Activated CD4-positive, alpha-beta T cell treated with anti-CD3 and anti-CD28 coated beads, Interleukin-2, amount 50 U/mL, for 48 hours (primary cell): ENCODE data around the gene PREB.
"Not testable (repeated sequence)": the region's sequence is repeated elsewhere in the genome, so short reads cannot be mapped to it uniquely, and the experiment has no call there.

ENCODE experiments used
- DNase-seq, 2 experiments: peaks; one replicate each; pipeline ENCODE4 v3.0.0-alpha.2; 2020

PREB gene, protein sequence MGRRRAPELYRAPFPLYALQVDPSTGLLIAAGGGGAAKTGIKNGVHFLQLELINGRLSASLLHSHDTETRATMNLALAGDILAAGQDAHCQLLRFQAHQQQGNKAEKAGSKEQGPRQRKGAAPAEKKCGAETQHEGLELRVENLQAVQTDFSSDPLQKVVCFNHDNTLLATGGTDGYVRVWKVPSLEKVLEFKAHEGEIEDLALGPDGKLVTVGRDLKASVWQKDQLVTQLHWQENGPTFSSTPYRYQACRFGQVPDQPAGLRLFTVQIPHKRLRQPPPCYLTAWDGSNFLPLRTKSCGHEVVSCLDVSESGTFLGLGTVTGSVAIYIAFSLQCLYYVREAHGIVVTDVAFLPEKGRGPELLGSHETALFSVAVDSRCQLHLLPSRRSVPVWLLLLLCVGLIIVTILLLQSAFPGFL

DNA sequence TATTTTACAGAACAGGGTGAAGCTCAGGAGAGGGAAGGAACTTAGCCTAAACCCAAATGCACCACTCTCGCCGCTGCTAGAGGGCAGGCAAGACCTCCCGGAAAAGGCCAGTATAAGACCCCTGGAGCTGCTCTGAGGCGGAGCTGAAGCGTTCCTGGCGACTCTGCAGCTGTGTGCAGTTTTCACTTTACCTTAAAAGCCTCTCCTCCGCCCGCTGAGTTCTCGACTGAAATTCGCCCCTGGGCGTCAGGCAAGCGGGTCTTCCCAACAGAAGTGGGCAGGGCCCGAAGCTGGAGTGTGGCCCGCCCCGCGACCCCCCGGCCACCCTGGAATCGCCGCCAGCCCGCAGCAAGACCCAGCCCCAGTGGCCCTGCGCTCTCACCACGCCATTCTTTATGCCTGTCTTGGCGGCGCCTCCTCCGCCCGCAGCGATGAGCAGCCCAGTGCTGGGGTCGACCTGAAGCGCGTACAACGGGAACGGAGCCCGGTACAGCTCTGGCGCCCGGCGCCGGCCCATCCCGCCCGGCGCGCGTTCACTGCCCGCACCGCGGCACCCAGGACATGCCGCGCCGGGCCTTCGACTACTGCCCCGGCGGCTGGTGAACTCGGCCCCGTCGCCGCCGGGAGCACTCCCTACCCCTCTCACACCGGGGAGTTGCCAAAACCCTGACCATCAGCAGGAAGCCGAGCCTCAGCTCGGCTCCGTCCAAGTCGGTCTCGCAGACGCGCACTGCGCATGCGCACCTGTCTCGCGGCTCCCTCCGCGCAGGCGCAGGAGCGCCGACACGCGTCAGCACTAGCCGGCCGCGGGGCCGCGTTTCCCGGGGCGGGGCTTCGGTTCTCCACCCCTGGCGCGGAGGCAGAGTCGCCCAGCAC is at the start of gene PREB:
Gene PREB (minus strand): TSS at position 732 of the 876 bp plus-strand sequence. CDS start 215 bp downstream, at position 517.
- peak; percentile 98 for DNase-seq

DNA sequence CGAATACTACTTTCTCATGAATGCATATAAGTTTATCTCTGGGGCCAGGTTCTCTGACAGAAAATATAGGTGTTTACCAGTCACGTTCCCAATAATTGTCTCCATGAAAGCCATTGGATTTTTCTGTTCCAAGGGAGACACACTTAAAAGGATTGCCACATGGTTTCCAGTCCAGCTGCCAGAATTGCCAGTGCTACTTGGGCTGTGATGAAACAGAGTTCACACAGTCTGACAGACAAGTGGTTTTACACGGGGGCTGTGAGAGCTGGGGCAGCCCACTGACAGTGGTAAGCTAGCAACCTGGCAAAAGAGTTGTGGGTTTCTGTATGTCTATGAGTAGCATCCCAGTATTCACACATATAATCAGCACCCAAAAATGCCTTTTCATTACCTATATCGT is 49.7 kb upstream of the PREB start:
- DNase-seq = no peak

DNA sequence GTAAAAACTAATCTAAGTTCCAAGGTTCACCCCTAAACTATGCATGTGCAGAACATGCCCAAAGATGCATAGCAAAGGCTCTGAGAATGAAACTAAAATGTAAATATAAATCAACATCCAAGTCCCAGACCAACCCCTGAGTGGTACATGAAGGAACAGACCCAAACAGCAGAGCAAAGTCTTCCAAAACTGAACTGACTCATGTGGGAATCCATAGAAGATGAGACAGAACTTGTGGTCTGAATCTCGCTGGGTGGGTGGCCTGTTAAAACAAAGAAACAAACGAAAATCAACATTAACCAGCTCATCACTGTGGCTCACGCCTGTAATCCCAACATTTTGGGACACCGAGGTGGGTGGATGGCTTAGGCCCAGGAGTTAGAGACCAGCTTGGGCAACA is 47.9 kb upstream of the PREB start:
- no peak for DNase-seq

DNA sequence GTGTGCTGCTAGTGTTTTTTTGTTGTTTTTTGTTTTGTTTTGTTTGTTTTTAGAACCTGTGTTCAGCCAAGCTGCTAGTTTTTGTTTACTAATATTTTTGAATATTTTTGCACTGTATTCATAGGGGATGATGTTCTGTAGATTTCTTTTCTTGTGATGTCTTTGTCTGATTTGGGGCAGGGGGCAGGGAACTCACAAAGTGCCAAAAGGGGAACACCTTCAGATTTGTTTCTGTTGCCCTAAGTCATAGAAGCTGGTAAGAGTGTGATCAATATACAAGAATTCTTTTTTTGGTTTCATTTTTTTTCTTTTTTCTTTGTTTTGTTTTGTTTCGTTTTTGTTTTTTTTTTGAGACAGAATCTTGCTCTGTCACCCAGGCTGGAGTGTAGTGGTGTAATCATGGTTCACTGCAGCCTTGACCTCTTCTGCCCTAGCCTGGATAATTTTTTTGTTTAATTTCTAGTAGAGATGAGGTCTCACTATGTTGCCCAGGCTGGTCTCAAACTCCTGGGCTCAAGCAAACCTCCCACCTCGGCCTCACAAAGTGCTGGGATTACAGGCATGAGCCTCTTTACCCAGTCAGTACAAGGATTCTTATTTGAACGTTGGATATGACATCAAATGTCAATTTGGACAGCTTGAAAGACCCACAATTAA is 45.0 kb upstream of the PREB start:
- DNase-seq = no peak

DNA sequence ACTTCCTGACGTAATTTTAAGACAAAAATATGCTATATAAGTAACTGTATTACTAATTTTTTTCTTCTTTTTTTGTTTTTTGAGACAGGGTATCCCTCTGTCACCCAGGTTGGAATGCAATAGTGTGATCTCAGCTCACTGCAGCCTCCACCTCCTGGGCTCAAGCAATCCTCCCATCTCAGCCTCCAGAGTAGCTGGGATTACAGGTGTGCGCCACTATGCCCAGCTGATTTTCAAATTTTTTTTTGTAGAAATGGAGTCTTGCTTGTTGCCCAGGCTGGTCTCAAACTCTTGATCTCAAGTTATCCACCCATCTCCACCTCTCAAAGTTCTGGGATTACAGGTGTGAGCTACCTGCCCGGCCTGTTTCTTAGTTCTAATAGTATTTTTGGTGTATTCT is 44.0 kb upstream of the PREB start:
- DNase-seq = no peak

DNA sequence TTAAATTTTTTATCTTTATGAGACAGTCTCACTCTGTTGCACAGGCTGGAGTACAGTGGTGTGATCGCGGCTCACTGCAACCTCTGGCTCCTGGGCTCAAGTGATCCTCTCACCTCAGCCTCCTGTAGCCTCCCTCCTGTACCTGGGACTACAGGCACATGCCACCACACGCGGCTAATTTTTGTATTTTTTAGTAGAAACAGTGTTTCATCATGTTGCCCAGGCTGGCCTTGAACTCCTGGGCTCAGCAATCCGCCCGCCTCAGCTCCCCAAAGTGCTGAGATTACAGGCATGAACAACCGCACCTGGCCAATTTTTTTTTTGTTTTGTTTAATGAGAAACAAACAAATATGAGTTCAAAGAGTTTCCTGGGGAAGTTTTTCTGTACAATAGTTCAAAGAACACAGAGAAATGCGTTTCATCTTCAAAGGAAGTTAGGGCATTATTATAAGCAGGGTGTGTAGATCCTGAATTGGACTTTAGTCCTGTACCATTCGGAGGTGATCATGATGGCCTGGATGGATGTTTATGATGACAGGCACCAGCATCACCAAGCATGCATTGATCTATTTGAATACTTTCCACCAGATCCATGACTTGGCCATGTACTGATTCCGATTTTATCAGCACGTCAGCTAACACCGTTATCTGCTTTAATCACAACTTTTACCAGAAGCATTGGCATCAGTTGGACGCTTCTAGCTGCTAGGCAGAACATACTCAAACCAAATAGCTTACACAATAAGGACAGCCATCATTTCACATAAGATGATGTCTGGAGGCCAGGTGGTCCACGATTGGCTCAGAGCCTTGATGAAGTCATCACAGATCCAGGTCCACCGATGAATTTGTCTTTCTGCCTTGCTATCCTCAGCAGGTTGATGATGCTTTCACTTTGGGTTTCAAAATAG is 43.3 kb upstream of the PREB start:
- no peak for DNase-seq

DNA sequence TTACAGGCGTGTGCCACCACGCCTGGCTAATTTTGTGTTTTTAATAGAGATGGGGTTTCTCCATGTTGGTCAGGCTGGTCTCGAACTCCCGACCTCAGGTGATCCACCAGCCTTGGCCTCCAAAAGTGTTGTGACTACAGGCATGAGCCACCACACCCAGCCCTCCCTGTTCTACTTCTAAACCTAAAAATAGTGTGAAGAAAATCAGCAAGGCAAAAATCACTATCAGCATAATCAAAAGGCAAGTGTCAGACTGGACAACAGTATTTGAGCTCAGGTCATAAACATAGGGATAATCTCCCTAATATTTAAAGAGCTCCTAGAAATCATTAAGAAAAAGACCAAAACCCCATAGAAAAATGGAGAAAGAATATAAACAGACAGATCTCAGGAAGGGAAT is 41.3 kb upstream of the PREB start:
- DNase-seq = not testable (repeated sequence)

DNA sequence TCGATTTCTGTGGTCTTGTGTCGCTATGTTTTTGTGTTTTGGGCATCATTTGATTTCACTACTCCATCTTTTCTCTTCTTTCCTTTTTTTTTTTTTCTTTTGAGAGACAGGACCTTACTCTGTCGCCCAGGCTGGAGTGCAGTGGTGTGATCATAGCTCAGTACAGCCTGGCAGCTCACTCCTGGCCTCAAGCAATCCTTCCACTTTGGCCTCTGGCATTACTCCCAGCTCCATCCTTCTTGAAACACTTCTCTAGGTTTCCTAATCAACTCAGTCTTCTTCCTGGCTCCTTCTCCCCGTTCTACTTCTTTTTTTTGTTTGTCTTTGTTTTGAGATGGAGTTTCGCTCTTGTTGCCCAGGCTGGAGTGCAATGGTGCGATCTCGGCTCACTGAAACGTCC is 40.9 kb upstream of the PREB start:
- no peak for DNase-seq

DNA sequence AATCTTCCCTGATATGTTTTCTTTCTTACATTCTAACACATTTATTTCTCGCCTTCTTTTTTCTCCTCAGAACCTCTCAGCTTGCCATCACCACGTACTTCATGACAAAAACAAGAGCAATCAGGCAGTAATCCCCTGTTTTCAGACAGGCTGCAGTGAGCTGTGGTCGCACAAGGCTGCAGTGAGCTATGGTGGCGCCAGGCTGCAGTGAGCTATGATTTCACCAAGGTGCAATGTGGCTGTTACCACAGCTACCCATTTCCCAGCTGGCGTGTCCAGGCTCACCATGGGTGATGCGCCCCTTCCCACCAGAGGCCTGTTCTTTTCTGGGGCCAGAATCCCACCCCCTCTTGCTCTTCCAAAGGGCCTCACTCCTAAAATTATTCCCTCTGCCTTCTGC is 40.2 kb upstream of the PREB start:
- no peak for DNase-seq

DNA sequence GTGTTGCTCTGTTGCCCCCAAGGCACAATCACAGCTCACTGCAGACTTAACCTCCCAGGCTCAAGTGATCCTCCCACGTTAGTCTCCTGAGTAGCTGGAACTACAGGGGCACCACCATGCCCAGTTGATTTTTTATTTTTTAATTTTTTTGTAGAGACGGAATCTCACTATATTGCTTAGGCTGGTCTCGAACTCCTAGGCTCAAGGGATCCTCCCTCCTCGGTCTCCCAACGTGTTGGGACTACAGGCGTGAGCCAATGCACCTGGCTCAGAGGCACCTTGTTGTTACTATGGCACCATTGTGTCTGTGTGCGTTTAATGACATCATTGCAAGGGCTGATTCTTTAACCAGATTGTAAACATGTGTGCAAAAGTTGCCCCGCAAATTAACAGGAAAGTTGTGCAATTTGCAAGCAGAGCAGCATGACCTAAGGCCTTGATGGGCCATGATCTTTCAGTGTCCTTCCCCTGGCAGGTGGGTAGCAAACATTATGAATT is 37.0 kb upstream of the PREB start:
- no peak for DNase-seq

DNA sequence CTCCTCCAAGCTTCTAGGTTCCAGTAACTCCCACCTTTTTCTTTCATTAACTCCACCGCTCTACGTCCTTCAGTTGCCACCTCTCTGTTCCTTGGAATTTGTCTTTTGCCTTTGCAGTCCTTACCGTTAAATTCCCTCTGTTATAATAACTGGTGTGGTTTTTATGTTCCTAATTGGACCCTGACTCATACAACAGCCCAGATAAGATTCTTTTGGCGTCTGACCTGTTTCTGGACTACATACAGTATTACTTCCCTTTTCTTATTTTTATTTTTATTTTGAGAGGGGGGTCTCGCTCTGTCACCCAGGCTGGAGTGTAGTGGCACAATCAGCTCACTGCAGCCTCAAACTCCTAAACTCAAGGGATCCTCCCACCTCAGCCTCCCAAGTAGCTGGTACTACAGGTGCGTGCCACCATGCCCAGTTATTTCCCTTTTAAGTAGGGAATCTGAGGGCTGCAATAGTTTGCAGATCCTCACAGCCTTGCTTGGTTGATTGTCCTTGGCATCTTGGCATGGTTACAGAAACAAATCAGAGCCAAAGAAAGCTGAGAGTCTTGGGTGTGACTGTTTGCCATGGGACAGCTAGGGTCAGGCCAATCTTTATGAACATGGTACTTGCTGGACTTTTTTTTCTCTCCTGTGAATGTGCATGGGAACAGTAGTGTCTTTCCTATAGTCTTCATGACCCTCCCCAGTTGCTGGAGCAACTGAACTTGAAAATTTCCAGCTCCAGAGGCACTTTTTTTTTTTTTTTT is 36.3 kb upstream of the PREB start:
- DNase-seq = no peak

DNA sequence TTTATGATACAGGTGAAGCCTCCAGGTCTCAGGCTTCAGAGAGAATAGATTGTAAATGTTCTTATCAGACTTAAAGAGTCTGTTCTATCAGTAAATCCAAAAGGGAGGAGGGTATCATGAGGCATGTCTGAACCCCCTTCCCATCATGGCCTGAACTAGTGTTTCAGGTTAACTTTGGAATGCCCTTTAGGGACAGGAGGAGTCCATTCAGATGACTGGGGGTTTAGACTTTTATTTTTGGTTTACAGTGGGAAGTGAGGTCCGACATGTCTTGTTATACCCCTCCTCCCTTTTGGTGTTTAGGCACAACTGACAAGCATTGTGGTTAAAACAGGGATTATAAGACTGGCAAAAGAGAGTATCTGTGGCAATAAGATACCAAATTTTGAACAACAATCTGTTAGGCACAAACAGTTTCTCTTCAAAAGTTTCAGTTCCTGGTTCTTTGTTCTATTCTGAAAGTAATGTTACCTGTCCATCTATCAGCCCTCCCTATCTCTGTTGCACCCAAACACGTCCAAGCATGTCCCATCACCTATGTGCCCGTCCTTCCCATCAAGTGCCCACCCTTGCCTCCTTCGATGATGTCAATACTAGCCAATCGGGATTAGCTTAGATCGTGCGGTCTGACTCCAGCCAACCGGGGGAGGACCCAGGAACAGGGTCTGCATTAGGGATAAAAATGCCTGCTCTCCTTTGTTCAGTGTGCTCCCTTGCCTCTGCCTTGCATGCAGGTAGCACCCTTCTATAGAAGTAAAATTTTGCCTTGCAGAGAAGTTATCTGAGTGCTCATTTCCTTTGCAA is 30.7 kb upstream of the PREB start:
- no peak for DNase-seq

DNA sequence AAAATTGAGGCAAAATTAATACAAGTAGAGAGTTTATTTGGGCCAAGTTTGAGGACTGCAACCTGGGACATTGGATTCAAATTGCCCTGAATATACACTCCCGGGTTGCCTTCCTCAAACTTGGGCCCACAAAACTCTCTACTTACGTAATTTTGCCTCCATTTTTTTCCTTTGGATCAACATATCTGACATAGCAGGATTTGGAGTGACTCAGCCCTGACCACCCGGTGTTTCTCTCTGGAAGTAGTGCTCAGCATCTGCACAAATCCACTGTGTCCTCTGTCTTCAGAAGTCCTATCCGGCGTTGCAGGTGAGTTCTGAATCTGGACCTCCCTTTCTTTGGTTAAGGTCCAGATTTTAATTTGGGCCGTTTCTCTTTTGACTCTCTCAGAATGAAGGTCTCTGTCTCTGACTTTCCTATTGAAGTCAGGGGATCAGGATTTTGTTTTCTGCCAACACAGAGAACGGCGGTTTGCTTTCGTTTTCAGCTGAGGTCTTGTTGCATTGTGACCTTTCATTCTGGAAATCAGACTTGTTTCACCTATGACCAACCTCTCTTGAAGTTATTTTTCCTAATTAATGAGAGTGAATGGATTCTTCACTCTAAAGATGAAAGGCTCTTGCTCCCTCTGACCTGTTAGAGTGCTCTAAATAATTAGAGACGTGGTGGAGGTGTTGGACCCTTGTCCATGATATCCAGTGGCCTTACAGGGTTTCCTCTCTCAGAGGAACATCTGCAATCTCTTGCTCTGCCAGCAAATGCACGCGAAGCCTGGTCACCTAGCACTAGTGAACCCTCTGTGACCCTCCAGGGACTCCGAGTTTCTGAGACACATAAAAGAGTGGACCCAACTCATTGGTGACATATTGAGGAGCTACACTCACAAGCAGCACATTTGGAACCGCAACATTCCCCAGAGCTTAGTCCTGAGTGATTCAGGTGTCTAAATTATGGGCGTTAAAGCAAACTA is 28.0 kb upstream of the PREB start:
- no peak for DNase-seq

DNA sequence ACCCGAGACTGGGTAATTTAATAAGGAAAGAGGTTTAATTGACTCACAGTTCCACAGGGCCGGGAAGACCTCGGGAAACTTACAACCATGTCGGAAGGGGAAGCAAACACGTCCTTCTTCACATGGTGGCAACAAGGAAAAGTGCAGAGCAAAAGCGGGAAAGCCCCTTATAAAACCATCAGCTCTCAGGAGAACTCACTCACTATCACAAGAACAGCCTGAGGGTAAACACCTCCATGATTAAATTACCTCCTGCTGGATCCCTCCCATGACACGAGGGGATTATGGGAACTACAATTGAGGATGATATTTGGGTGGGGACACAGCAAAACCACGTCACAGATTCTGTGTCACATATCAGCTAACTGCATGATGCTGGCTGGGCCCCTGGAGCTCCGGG is 25.8 kb upstream of the PREB start:
- DNase-seq = no peak

DNA sequence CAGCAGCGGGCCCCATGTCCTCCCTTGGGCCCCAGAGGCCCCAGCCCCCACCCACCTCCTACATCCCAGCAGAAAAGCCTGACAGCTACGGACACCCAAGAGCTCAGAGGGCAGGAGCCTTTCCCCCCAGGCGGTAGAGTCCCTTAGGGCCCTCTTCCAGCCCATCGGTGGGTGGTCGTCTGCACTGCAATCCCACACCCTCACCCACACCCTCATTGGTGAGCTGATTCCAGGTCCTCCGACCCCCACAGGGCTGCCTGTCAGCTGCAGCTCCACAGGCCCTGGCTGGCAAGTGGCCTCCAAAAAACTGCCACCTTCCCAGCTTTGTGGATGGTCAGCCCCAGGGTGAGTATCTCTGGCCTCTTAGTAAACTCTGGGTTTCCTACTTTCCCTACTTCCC is 24.8 kb upstream of the PREB start:
- DNase-seq = no peak

DNA sequence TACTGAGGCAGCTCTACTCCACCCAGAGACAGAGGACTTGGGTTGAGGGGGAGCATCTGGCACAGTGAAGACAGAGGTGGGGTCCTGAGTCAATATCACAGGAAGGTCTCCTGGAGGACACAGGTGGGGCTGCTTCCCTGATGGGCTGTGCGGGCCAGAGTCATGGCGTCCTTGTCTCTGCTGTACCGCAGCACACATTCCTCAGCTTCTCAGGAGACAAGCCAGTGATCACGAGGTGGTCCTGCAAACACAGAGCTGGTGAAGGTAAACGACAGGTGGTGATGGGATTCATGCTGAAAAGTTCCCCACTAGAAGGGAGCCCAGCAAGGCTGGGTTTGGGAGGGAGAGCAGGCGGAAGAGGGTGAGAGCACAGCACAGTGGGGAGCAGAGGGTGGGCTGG is 24.0 kb upstream of the PREB start:
- DNase-seq = no peak

DNA sequence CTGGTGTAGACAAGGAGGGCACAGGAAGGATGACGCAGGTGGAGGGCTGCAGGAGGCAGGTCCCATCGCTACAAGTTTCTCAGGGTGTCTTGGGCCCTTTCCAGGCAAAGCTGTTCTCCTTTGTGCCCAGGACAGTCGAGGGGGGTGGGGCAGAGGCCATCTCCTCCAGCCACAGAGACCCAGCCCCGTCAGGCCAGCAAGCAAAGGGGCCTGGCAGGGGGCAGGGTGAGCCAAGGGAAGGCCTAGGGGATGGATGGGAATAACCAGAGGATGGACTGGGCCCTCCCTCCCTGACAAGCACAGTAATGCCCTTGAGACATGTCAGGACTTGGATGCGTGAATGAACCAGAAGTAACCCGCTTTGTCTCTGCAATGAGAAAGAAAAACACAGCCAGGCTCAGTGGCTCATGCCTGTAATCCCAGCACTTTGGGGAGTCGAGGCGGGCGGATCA is 20.7 kb upstream of the PREB start:
- DNase-seq = no peak

DNA sequence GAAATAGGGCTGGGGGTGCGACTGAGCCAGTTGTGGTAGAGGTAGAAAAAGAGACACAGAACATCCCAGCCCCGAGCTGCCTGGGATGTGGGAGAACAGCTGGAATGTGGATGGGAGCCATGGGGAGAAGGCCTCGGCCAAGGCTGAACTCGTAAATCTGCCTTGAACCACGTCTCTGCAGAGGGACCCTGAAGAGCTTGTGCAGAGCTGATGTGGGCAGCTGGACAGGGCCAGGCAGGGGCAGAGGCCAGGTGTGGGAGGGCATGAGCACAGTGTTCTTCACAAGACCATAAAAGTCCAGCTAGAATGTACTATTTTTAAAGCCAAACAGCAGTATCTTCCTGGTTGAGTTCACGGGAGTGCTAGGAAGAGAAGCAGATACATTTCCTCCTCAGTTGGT is 20.1 kb upstream of the PREB start:
- no peak for DNase-seq

DNA sequence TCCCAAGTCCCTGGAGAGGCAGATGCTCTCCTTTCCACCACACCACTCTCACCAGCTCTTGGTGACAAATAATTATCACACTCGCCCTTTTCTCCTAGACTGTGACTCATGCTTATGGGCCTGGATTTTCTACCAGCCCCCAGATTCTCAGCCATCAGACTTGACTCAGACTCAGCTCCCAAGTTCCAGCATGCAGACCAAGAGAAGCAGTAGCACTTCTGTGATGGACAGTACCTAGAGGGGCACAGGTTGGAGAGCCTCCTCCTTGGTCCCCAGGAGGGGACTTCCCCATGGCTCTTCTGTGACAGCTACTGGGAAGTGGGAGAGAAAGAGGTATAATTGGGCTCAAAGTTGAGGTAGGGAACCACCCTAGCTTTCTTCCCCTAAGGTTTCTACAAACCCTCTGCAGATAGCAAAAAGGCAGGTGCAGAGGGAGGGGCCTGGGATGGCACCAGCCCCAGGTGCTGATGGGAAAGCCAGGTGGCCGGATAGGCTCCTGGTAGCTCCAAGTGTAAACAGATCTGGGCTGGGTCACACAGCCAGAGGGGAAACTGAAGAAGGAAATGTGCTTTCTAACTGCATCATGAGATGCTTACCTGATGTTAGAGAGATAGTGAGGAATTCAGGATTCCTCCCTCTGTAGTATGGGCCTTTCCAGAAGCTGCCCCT is 18.5 kb upstream of the PREB start:
- no peak for DNase-seq
